PC-3 (cell line): Measurements from ENCODE around the gene MAMDC2. TPM values are rescaled to one million over a fixed set of nuclear protein-coding genes. Genes with fewer than 3 reads are reported as not detected.

ENCODE experiments used
- ATAC-seq: fragments of 200-7000 bp; cut with Tn5 transposase; 2 replicates; pipeline ENCODE4 v1.9.1; 2020; ENCODE audit warnings: mild to moderate bottlenecking, moderate library complexity
- BruUV-seq: library from RNA; stranded (reverse); fragments of 400-500 nt; replicated peaks from 2 replicates; lab custom pipeline; 2021; lab: Mats Ljungman, UMichigan
- CTCF ChIA-PET: fragments of 300-600 bp; sonication (Branson Sonifier 250); formaldehyde crosslinking; loops from one replicate; lab custom pipeline; 2022; ENCODE audit warnings: antibody characterized with exemption; lab: Charles Lee
- POLR2A ChIA-PET: fragments of 300-600 bp; sonication (Branson Sonifier 250); formaldehyde crosslinking; loops from one replicate; lab custom pipeline; 2022; ENCODE audit warnings: antibody characterized with exemption; ENCODE audit not compliant: unreplicated experiment; lab: Charles Lee
- DNase-seq: peaks from one replicate; pipeline ENCODE4 v3.0.0-alpha.2; 2015
- H2AFZ ChIP-seq: fragments of 300-600 bp; sonication (generic); 2 replicates; pipeline ENCODE4 v1.6.0; 2016; ENCODE audit warnings: antibody characterized with exemption, low read length
- H3F3A ChIP-seq: fragments of 300-600 bp; sonication (generic); one replicate; pipeline ENCODE4 v1.6.0; 2017; ENCODE audit warnings: antibody characterized with exemption, low read length, control low read depth, mild to moderate bottlenecking; ENCODE audit not compliant: unreplicated experiment
- H3K27ac ChIP-seq: fragments of 300-600 bp; sonication (generic); 2 replicates; pipeline ENCODE4 v1.5.1; 2016; ENCODE audit warnings: mild to moderate bottlenecking, low read length
- H3K27me3 ChIP-seq: fragments of 300-600 bp; sonication (generic); 2 replicates; pipeline ENCODE4 v1.6.1; 2016; ENCODE audit warnings: low read length, mixed read lengths
- H3K36me3 ChIP-seq: fragments of 300-600 bp; sonication (generic); 2 replicates; pipeline ENCODE4 v1.6.1; 2016; ENCODE audit warnings: low read depth, mixed run types, low read length, mixed read lengths
- H3K4me1 ChIP-seq: fragments of 300-600 bp; sonication (generic); 2 replicates; pipeline ENCODE4 v1.5.1; 2016; ENCODE audit warnings: low read length; ENCODE audit not compliant: insufficient read depth
- H3K4me2 ChIP-seq: fragments of 300-600 bp; sonication (generic); 2 replicates; pipeline ENCODE4 v1.6.0; 2016; ENCODE audit warnings: low read length
- H3K4me3 ChIP-seq: fragments of 300-600 bp; sonication (generic); 2 replicates; pipeline ENCODE4 v1.5.1; 2016; ENCODE audit warnings: mild to moderate bottlenecking, low read length, mixed read lengths
- H3K79me2 ChIP-seq: fragments of 300-600 bp; sonication (generic); 2 replicates; pipeline ENCODE4 v1.6.1; 2017; ENCODE audit warnings: low read length, mixed read lengths
- H3K9ac ChIP-seq: fragments of 300-600 bp; sonication (generic); 2 replicates; pipeline ENCODE4 v1.6.0; 2016; ENCODE audit warnings: mild to moderate bottlenecking, low read length
- H3K9me2 ChIP-seq: fragments of 300-600 bp; sonication (generic); replicated peaks from 2 replicates; pipeline ENCODE4 v1.6.1; 2016; ENCODE audit warnings: mixed run types, low read length, mixed read lengths
- H3K9me3 ChIP-seq: fragments of 300-600 bp; sonication (generic); 2 replicates; pipeline ENCODE4 v1.6.1; 2016; ENCODE audit warnings: low read length, mixed read lengths
- H4K20me1 ChIP-seq: fragments of 300-600 bp; sonication (generic); 2 replicates; pipeline ENCODE4 v1.6.1; 2016; ENCODE audit warnings: low read length, mixed read lengths
- CTCF ChIP-seq: fragments of 300-600 bp; sonication (generic); conservative IDR thresholded peaks from 2 replicates; pipeline ENCODE4 v1.5.1; 2017; ENCODE audit warnings: antibody characterized with exemption, low read depth, mild to moderate bottlenecking, low read length
- EZH2 ChIP-seq: fragments of 300-600 bp; sonication (generic); IDR thresholded peaks from one replicate; pipeline ENCODE4 v1.6.1; 2017; ENCODE audit warnings: antibody characterized with exemption, mild to moderate bottlenecking, low read length; ENCODE audit not compliant: unreplicated experiment
- EZH2phosphoT487 ChIP-seq: fragments of 300-600 bp; sonication (generic); IDR thresholded peaks from 2 replicates; pipeline ENCODE4 v1.6.1; 2018; ENCODE audit warnings: mild to moderate bottlenecking, antibody characterized with exemption, low read length, borderline replicate concordance
- intact Hi-C: fragments of 100-400 bp; cut with micrococcal nuclease; formaldehyde crosslinking; loops from 2 replicates; pipeline ENCODE4 v1.9.0; 2023
- total RNA-seq: library from RNA; depleted of rRNA; stranded (reverse); fragments of >200 nt; gene quantifications from 2 replicates; pipeline ENCODE4 v1.2.3, GENCODE V29; 2014

MAMDC2 gene
- total RNA-seq, 1 experiment from 2014 or later: not detected

DNA sequence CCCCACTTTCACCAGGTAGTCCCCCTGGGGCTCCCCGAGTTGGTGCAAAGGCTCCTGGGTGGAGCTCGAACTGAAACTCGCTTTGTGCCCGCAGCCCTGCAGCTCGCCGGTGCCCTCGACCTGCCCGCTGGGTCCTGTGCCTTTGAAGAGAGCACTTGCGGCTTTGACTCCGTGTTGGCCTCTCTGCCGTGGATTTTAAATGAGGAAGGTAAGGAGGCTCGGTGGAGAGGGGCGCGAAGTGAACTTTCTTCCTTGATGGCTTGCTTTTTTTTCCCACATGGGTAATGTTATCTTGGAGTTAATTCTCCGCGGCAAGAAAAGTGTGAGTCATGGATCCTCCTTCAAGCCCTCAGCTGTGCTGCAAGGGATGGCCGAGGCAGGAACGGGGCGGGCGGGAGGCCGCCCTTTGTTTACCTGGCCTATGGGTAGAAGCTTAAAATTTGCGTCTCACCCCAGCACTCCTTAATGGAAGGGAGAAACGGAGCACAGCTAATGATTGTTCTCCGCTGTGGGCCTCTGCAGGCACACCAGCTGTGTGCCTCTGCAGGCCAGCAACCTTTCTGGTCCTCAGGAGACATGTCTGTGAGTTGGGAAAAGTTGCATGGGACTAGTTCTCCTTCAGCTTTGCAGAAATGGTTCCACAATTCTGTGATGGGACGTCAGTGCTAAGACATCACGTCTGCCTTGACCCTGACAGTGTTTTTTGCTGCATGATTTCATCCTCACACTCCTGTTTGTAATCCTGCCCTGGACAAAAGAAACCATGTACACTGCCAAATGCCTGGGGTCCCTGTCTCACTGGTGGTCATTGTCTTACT is 1.1 kb downstream of the MAMDC2 start:
- Histone ChIP-seq H3K27me3 (peaks cover 5% of the 10 kb centered on the region; the same call in 1 of the 2 replicates), H3K4me1 (no peaks in the 10 kb centered on the region), H3K27ac (no peak overlapping the region), H3K4me2 (no peak overlapping the region), H3K36me3 (no peaks in the 10 kb centered on the region), H3K9me3 (no peaks in the 10 kb centered on the region), H3K9me2 (no peaks in the 10 kb centered on the region), H3F3A (no peaks in the 10 kb centered on the region), H3K4me3 (no peak overlapping the region), H4K20me1 (no peaks in the 10 kb centered on the region), H2AFZ (no peak overlapping the region), H3K79me2 (no peaks in the 10 kb centered on the region), H3K9ac (no peak overlapping the region)
- DNase-seq (no peak), ATAC-seq (no peak)
- POLR2A ChIA-PET: no interaction called here
- CTCF ChIA-PET: no interaction called here
- no peak for TF ChIP-seq EZH2phosphoT487
- TF ChIP-seq CTCF: no peak
- no peak for TF ChIP-seq EZH2
- no TSS peak for BruUV-seq
- intact Hi-C loops: no loop called here

DNA sequence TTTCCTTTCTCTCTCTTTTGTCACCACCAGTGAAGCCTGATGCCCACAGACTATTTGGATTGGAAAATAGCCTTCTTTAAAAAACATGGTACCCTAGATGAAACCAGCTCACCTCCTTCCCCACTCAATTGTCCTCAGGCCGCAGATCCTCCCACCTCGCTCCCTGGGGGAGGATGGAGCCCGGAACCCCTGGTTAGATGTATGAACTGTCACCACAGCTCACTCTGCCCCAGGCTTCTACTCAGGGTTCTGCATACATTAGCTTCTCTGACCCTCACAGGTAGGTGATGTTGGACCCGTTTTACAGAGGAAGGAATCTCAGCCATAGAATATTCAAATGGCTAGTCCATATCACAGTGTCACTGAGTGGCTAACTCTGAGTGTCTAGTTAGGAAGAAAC is 1.8 kb downstream of the MAMDC2 start:
- Histone ChIP-seq H3K9me3 (no peaks in the 10 kb centered on the region), H3K27me3 (peaks cover 5% of the 10 kb centered on the region; the same call in 1 of the 2 replicates), H3K4me1 (no peaks in the 10 kb centered on the region), H3K4me2 (no peak overlapping the region), H3K36me3 (no peaks in the 10 kb centered on the region), H2AFZ (no peak overlapping the region), H3K27ac (no peak overlapping the region), H3F3A (no peaks in the 10 kb centered on the region), H3K79me2 (no peaks in the 10 kb centered on the region), H3K9me2 (no peaks in the 10 kb centered on the region), H3K4me3 (no peak overlapping the region), H4K20me1 (no peaks in the 10 kb centered on the region), H3K9ac (no peak overlapping the region)
- ATAC-seq (no peak), DNase-seq (no peak)
- no peak for TF ChIP-seq CTCF
- no peak for TF ChIP-seq EZH2
- no peak for TF ChIP-seq EZH2phosphoT487
- POLR2A ChIA-PET: no interaction called here
- BruUV-seq: no TSS peak
- CTCF ChIA-PET: no interaction called here
- intact Hi-C loops: no loop called here

GRCh38 chr9:70046274-70047070 is 2.8 kb downstream of the MAMDC2 start:
- no peak overlapping the region for H2AFZ ChIP-seq
- H3K79me2 ChIP-seq: no peaks in the 10 kb centered on the region
- no peaks in the 10 kb centered on the region for H3K9me2 ChIP-seq
- H3F3A ChIP-seq: no peaks in the 10 kb centered on the region
- no peak for DNase-seq
- BruUV-seq: no TSS peak
- no peak overlapping the region for H3K4me3 ChIP-seq
- no peaks in the 10 kb centered on the region for H4K20me1 ChIP-seq
- intact Hi-C loops: no loop called here
- H3K9me3 ChIP-seq: no peaks in the 10 kb centered on the region
- no peaks in the 10 kb centered on the region for H3K4me1 ChIP-seq
- H3K27ac ChIP-seq: no peak overlapping the region
- no peak for TF ChIP-seq EZH2phosphoT487
- TF ChIP-seq CTCF: no peak
- no peak for TF ChIP-seq EZH2
- H3K4me2 ChIP-seq: no peak overlapping the region
- ChIA-PET CTCF (no interaction called here), POLR2A (no interaction called here)
- H3K9ac ChIP-seq: no peak overlapping the region
- peaks cover 5% of the 10 kb centered on the region; the same call in 1 of the 2 replicates for H3K27me3 ChIP-seq
- no peak for ATAC-seq
- no peaks in the 10 kb centered on the region for H3K36me3 ChIP-seq
